Stomach smooth muscle (tissue), 2 donors: ENCODE data around the gene PTPN20.

Source experiments
- H3K27ac ChIP-seq: one replicate; pipeline ENCODE4 v1.7.0; 2013; ENCODE audit warnings: mild to moderate bottlenecking, low read length, inconsistent platforms
- H3K27me3 ChIP-seq, 2 donors: one replicate each; pipeline ENCODE4 v1.7.0; 2013; ENCODE audit warnings: low read length in 2 of 2; ENCODE audit not compliant: insufficient read depth in 2 of 2, control insufficient read depth in 1 of 2
- H3K36me3 ChIP-seq, 2 donors: one replicate each; pipeline ENCODE4 v1.7.0; 2013; ENCODE audit warnings: low read length in 2 of 2; ENCODE audit not compliant: control insufficient read depth in 2 of 2, insufficient read depth in 2 of 2
- H3K4me1 ChIP-seq: one replicate; pipeline ENCODE4 v1.7.0; 2013; ENCODE audit warnings: low read length; ENCODE audit not compliant: control insufficient read depth, insufficient read depth
- H3K4me3 ChIP-seq, 2 donors: one replicate each; pipeline ENCODE4 v1.7.0; 2013; ENCODE audit warnings: low read length in 2 of 2
- H3K9ac ChIP-seq, 2 donors: one replicate each; pipeline ENCODE4 v1.7.0; 2013; ENCODE audit warnings: low read length in 2 of 2, mild to moderate bottlenecking in 1 of 2
- H3K9me3 ChIP-seq, 2 donors: one replicate each; pipeline ENCODE4 v1.7.0; 2013; ENCODE audit warnings: low read length in 2 of 2; ENCODE audit not compliant: control insufficient read depth in 2 of 2
- donor health status: healthy.
- donor health status: Pancreatic carcinoma.

PTPN20 gene

DNA sequence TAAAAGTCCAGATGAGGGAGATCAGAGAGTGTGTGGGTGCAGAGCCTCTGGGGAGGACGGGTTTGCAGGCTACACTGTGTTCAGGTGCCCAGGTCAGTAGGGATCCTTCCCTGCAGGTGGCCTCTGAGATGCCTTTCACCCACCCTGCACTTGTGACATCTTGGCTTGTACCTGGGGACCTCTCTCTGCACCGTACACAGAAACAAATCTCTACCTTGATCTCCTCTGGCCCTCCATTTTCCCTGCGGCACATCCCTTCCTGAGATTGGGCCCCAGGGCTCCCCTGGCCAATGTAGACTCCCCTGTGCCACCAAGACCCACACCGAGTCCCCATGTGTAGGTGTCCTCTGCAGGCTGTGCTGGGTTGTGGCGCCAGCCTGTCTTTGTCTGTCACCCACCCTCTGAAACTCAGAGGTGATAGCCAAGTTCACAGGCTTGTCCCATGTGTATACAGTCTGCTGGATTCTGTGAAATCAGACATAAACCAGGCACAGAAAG lies 140.6 kb downstream of the PTPN20 start:
- Histone ChIP-seq H3K9me3 (no peaks in the 10 kb centered on the region), H3K9ac (no peak overlapping the region), H3K4me3 (no peak overlapping the region), H3K27ac (no peak overlapping the region), H3K27me3 (no peaks in the 10 kb centered on the region), H3K4me1 (peaks cover 7% of the 10 kb centered on the region), H3K36me3 (no peaks in the 10 kb centered on the region)
